ENCODE results near the gene DIAPH2.
"Not testable (repeated sequence)": the region's sequence is repeated elsewhere in the genome, so short reads cannot be mapped to it uniquely, and the experiment has no call there.

DIAPH2 gene

DNA sequence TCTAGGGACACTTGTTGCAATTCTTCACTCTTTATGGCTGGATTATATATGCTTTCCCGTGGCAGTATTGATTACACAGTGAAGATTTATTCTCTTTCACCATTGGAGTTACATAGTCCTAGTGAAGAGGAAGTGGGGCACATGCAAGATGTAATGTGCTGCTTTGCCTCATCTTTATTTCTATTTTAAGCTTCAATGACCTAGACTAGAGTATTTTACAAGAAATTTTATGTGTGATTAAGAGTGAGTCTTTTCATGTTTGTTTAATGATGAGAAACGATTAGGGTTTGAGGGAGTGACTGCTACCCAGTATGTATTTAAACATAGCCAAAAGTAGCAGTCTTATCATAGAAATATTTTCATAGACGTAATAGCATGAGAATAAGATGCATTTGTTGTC is 30.8 kb downstream of the DIAPH2 start:
- no peak for DNase-seq (ENCODE audit: low read depth in 1 of 2, low spot score in 1 of 2)

DNA sequence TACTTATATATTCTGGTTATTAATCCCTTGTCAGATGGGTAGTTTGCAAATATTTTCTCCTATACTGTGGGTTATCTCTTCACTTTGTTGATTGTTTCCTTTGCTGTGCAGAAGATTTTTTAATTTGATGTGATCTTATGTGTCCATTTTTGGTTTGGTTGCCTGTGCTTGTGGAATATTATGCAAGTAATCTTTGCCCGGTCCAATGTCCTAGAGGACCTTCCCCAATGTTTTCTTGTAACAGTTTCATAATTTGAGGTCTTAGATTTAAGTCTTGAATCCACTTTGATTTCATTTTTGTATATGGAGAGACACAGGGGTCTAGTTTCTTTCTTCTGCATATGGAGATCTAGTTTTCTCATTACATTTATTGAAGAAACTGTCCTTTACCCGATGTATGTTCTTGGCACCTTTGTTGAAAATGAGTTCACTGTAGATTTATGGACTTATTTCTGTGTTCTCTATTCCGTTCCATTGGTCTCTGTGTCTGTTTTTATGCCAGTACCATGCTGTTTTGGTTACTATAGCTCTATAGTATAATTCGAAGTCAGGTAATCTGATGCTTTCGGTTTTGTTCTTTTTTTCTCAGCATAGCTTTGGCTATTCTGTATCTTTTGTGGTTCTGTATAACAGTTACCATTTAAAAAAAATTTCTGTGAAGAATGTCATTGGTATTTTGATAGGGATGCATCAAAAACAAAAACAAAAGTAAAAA is 34.7 kb downstream of the DIAPH2 start:
- no peak for DNase-seq (ENCODE audit: low read depth in 1 of 2, low spot score in 1 of 2)

DNA sequence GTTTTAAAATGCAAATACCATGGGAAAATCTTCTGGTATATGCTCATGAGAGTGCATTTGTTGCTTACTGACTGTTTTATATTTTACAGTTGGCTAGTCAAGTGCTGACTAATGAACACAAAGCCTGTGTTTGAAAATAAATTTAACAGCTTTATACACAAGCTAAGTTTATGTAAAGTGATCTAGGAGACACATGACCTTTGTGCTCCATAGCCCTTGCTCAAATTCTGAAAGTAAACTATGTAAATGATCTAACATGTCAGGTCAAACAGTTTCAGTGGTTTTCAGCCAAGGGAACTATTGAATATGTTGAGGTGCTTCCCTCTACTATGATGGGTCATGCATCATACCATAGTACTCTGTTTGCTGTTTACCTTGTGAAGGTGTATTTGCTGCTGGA is 36.7 kb downstream of the DIAPH2 start:
- no peak for DNase-seq (ENCODE audit: low read depth in 1 of 2, low spot score in 1 of 2)

DNA sequence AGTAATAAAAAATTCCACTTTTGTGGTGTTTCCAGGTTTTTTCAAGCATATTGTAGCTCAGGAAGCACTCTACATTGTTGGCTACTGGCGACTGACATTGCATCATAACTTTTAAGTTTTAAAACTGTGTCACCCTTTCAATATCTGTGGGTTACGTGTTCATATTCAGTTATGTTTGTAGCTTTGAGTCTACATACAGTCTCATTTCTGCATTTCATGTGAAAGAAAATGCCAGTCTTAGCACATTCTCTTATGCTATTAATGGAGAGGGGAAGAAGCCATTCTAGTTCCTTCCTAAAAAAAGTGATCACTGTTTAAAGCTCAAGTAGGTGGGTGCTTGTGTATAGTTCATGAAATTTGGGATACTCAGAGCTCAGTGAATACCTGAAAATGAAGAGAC is 38.1 kb downstream of the DIAPH2 start:
- no peak for DNase-seq (ENCODE audit: low read depth in 1 of 2, low spot score in 1 of 2)

DNA sequence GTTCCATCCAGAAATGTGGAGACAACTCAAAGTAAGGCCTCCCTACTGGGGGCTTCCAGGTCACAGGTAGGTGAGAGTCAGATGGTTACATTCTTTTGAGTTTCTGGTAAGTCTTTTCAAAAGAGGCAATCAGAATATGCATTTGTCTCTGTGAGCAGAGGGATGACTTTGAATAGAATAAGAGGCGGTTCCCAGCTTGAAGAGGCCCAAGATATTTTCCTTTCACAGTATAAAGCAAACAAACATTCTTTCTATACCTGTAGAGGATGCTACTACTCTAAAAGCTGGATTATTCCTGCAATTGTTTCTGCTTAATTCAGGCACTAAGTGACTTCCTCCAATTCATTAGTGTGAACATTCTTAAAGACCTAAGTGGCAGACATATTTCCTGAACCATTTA is 44.4 kb downstream of the DIAPH2 start:
- no peak for DNase-seq (ENCODE audit: low read depth in 1 of 2, low spot score in 1 of 2)

DNA sequence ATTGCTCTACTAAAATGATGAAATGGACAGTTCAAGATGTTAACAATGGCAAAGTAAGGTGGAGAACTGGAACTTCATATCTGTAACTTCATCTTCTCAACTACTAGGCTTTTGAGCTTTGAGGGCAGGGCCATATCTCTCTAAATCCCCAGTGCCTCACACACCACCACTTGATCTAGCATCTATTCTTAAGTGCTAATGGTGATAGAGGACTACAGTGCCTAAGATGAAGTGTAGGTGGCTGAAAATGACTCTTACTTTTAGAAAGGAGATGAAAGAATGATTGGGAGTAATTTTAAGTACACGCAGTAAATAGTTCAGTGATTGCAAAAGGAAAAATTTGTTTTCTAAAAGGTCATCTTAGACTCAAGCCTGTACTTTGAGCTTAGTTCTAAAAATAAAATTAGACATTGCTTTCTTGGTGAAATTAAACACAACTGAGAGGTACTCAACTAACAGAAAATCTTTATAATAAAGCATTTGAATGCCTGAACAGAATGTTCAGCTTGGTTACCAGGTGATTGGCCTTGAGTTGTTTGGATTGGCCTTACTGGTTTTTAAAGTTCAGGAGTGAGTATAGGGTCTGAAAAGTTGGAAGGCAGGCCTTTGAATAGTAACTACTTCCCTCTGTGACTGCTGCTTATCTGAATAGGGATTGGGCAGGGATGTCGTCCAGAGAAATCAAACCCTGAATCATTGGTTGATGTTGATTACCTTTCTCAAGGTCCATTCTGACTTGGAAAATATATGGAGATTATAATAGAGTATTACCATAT is 45.4 kb downstream of the DIAPH2 start:
- no peak for DNase-seq (ENCODE audit: low read depth in 1 of 2, low spot score in 1 of 2)

DNA sequence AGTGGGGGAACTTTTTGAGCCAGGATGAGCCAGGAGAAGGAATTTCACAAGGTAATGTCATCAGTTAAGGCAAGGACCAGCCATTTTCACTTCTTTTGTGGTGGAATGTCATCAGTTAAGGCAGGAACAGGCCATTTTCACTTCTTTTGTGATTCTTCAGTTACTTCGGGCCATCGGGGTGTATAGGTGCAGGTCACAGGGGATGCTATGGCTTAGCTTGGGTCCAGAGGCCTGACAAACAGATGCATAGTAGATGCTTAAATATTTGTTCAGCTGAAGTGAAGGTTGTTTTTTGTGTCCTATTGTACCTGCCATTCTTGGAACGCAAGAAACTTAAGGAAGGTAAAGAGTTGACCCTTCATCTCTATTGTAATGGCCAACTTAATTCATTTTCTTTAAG is 46.4 kb downstream of the DIAPH2 start:
- not testable (repeated sequence) for DNase-seq (ENCODE audit: low read depth in 1 of 2, low spot score in 1 of 2)

DNA sequence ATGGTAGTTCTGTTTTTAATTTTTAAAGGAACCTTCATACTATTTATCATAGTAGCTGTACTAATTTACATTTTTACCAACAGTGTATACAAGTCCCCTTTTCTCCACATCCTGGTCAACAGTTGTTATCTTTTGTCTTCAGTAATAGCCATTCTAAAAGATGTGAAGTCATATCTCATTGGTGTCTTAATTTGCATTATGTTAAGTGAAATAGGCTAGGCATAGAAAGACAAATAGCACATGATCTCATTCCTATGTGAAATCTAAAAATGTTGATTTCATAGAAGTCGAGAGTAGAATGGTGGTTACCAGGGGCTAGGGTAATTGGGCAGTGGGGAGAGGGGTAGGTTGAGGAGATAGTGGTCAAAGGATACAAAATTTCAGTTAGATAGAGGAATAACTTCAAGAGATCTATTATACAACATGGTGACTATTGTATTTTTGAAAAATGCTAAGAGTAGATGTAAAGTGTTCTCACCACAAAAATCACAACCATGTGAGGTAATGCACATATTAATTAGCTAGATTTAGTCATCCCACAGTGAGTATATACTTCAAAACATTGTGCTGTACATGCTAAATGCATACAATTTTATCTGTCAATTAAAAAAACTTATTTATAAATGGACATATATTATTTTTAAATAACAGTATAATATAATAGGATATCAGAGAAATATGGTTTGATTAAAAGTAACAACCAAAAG is 58.9 kb downstream of the DIAPH2 start:
- DNase-seq (ENCODE audit: low read depth in 1 of 2, low spot score in 1 of 2), result no peak

DNA sequence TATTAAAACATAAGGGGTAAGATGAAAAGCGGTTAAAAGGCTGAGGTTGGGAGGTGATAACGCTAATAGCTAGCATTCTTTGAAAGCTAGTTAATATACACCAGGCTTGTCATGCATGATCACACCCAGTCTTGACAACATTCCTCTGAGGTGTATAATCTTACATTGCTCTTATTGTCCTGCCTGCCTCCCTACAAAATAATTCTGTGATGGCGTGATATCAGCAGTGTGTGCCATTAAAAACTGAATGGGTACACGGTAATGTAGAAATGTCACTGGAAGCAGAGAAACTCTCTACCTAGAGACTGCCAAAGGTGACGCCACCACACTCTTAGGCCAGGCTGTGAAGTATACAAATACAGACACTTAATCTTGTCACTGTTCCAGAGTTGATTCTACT is 68.1 kb downstream of the DIAPH2 start:
- DNase-seq (ENCODE audit: low read depth in 1 of 2, low spot score in 1 of 2), result no peak

DNA sequence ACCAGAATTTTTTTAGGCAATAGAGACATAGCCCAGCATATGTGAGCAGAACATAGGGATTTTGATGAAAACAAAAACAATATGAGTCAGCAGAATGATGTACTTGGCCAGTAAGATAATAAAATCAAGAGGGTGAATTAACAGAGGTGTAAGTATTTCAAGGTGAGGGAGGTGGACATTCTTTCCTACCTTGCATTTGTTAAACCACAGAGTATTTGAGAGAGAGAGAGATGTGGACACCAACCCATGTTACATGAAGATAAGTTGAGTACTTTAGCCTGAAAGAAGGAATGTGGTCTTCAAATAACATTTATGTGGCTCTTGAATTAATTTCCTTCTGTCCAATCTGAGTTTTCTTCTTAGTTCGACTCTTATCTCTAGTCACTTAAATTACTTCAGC is 68.6 kb downstream of the DIAPH2 start:
- no peak for DNase-seq (ENCODE audit: low read depth in 1 of 2, low spot score in 1 of 2)

DNA sequence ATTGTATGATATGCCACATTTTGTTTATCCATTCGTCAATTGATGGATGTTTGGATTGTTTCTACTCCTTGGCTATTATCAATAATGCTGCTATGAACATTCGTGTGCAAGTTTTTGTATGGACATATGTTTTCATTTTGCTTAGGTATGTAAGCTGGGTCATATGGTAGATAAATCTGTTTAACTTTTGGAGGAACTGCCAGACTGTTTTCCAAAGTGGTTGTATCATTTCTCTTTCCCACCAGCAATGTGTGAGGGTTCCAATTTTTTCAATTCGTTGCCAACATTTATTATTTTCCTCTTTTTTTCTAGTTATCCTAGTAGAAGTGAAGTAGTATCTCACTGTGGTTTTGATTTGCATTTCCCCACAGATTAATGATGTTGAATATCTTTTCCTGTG is 71.8 kb downstream of the DIAPH2 start:
- no peak for DNase-seq (ENCODE audit: low read depth in 1 of 2, low spot score in 1 of 2)

DNA sequence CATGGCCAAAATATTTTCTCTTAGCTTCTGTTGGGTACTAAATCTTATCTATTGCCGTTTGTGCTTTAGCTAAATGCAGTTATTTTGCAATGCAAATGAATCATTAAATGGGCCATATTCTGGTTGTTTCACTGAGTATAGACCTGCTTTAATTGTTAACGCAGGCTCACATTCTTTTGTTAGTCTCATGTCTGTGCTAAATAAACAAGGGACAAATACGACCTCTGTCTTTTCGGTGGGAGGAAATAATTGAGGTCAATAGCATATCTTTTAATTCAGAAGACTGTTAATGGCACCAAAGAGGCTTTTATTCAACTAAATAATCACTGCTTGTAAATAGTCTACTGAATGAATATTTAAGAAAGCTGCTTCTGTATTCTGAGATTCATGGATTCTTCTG is 76.9 kb downstream of the DIAPH2 start:
- no peak for DNase-seq (ENCODE audit: low read depth in 1 of 2, low spot score in 1 of 2)

DNA sequence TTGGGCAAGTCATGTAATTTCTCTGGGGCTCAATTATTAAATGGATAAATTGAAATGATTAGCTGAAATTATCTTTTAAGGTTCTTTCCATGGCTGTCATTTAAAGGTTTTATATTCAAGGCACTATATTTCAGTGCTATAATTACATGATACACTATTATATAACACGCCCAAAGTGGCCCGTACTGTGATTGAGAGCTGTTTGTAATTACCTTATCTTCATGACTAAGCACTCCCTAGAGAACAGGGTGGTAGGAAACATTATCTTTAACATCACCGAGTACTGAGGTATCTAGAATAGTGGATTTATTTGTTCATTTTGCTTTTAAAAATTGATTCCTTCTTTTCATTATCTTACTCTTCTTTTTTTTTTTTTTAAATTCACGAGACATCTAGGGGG is 79.0 kb downstream of the DIAPH2 start:
- DNase-seq (ENCODE audit: low read depth in 1 of 2, low spot score in 1 of 2), result no peak

DNA sequence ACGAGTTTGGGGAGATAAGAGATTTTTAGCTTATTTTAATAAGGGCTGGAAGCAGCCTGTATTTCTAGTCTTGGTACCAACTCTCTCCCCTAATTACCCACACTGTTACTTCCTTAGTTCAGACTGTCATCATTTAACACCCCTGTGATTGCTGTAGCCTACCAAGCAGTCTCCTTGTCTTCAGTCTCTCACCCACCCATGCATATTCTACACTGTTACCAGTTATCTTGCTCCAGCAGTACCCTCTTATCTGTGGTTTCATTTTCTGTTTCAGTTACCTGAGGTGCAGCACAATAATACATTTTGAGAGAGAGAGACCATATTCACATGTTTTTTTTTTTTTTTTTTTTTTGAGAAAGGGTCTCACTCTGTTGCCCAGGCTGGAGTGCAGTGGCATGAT is 80.2 kb downstream of the DIAPH2 start:
- DNase-seq (ENCODE audit: low read depth in 1 of 2, low spot score in 1 of 2), result no peak

DNA sequence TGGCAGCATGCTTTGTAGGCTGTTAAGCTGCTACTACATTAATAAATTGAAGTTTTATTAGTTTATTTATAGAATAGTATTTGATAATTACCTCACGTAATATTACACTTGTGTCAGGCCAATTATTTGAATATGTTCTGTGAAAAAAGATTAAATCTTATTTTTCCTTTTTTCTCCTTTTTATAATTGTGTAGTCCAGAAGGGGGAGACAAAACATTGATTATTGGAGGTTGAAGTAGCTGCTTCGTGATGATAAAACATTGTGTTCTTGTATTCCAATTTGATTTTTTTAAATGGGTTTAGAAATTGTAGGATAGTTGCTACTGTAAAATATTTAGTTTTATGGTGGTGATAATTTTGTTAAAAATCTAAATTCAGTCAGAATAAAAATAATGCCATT is 85.7 kb downstream of the DIAPH2 start:
- DNase-seq (ENCODE audit: low read depth in 1 of 2, low spot score in 1 of 2), result no peak

DNA sequence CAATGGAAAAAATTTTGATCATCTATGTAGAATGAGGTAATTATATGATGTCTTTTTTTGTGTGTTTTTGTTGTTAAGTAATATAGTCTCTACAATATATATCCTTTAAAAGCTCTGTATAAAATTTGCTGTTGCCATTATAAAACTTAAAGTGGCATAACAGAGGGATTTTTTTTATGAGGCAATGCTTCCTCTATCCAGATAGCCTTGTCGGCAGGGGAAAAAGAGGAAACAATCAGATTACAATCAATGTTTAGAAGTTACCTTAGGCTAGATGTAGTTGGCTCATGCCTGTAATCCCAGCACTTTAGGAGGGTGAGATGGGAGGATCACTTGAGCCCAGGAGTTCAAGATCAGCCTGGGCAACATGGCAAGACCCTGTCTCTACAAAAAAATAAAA is 86.8 kb downstream of the DIAPH2 start:
- no peak for DNase-seq (ENCODE audit: low read depth in 1 of 2, low spot score in 1 of 2)

DNA sequence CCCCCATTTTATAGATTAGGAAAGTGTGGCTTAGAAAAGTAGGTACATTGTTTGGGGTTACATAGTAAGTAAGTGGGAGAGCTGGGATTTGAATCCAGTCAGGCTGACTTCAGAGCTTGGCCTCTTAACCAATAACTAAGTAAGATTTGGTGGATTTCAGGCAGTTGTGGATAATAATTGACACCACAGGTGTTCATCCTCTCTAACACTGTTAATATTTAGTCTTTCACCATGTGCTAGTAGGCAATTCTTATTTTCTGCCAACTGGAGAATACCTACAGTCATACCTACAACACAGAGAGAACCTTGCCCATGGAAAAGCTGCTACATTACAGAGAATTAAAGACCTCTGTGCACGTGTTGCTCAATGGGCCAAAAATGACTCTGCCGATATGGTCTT is 89.5 kb downstream of the DIAPH2 start:
- no peak for DNase-seq (ENCODE audit: low read depth in 1 of 2, low spot score in 1 of 2)

DNA sequence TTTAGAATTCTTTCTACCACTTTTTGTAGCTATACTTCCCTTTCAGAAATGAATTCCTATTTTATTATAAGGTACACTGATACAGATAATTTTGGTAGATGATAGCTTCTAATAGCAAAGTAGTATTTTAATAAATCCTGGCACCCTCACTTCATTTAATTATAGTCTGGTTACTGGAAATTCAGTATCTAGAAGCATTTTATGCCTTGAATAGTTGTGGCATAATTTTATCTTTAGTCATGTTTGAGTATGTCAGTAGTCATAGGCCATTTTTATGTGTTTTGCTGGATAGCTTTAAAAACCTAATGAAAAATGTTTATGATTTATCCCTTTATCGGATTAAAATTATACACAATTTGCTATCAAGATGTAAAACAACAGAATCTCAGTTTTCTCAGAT is 92.3 kb downstream of the DIAPH2 start:
- DNase-seq (ENCODE audit: low read depth in 1 of 2, low spot score in 1 of 2), result no peak

DNA sequence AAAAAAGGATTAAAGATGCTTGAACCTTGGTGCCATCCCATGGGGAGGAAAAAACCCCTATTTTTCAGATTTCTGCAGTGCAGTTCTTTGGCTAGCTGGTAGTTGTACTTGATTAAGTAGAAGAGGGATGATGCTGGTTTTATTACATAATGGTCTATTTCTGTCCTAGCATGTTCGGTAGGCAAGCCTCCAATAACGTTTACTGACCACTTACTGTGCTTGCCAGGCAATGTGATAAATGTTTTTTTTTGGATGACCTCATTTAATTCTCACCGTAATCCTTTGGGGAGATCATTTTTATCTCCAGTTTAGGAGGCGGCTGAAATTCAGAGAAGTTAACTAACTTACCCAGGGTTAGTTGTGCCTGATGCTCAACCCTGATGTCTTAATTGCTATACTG is 106.9 kb downstream of the DIAPH2 start:
- DNase-seq (ENCODE audit: low read depth in 1 of 2, low spot score in 1 of 2), result no peak

DNA sequence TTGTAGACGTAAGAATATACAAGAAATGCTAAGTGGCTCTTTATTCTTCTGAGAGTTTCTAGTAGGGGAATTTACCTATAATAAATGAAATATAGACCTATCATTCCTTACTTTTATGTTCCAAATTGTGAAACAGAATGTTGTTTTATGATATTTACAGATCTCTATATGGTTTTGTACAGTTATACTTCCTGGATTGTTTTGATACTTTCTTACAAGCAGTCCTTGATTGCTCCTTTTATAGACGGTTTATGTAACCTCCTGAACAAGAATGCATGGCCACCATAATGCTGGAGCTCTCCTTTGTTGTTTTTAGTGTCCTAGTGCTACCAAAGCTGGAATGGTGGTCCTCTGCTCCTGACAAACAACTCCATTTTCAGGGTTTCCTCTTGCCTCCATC is 107.4 kb downstream of the DIAPH2 start:
- no peak for DNase-seq (ENCODE audit: low read depth in 1 of 2, low spot score in 1 of 2)

DNA sequence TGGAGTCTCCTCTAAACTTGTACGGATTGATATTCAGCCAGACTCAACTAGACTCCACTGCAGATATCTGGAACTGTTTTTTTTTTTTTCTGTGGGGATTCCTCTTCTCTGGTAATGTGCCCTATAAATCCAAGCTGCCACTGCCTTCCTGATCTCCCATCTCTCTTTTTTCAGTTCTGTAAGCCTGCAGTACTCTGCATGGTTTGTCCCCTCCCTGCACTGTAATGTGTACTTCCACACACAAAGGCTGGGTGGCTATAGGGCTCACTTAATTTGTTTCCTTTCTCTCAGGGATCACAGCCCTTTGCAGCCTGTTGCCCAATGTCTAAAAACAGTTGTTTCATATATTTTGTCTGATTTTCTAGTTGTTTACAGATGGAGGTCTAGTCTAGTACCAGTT is 114.3 kb downstream of the DIAPH2 start:
- no peak for DNase-seq (ENCODE audit: low read depth in 1 of 2, low spot score in 1 of 2)

DNA sequence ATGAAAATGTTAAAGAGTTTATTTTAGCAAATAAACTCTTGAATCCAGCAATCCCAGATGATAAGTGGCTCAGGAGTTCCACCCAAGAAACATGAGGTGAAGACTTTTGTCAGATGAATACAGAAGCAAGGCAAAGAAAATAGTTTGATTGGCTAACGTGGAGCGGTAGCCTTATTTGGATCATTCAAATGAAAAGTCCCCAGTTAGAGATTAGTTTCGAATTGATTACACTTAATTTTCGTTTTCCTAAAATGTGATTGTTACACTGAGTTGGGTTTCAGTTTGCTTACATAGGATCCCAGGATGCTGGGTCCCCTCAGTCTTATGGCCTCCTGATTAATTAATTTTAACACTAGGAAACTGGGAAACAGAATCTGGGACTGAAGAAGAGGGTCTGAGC is 122.7 kb downstream of the DIAPH2 start:
- no peak for DNase-seq (ENCODE audit: low read depth in 1 of 2, low spot score in 1 of 2)

Data from stimulated activated CD4-positive, alpha-beta T cell treated with anti-CD3 and anti-CD28 coated beads, Interleukin-15, amount 100 ng/mL, for 1 hour (primary cell).